IMR-90 (cell line): Measurements from ENCODE around the gene ITPK1. TPM values are rescaled to one million over a fixed set of nuclear protein-coding genes. Genes with fewer than 3 reads are reported as not detected.
"Not testable (repeated sequence)": the region's sequence is repeated elsewhere in the genome, so short reads cannot be mapped to it uniquely, and the experiment has no call there.

Source experiments
- ATAC-seq: fragments of 200-7000 bp; cut with Tn5 transposase; 2 replicates; pipeline ENCODE4 v1.9.1; 2020; ENCODE audit warnings: low read depth, mild to moderate bottlenecking, moderate library complexity
- BruUV-seq: library from RNA; stranded (reverse); fragments of 400-500 nt; replicated peaks from 2 replicates; lab custom pipeline; 2021; lab: Mats Ljungman, UMichigan
- CTCF ChIA-PET: fragments of 300-600 bp; formaldehyde crosslinking; extraction: SDS; loops from one replicate; lab custom pipeline; 2021; ENCODE audit warnings: antibody characterized with exemption; lab: Yijun Ruan, JAX
- POLR2A ChIA-PET: fragments of 300-600 bp; sonication (Branson Sonifier 250); formaldehyde crosslinking; loops from one replicate; lab custom pipeline; 2022; ENCODE audit warnings: antibody characterized with exemption; ENCODE audit not compliant: unreplicated experiment; lab: Charles Lee
- DNase-seq: peaks from one replicate; pipeline ENCODE4 v3.0.0; 2013
- H2AFZ ChIP-seq: replicated peaks from 2 replicates; pipeline ENCODE3; 2013; ENCODE audit warnings: low read length, mild to moderate bottlenecking; ENCODE audit not compliant: poor library complexity
- H2AK5ac ChIP-seq: 2 replicates; pipeline ENCODE4 v1.6.1; 2013; ENCODE audit warnings: low read depth, low read length, inconsistent platforms
- H2AK9ac ChIP-seq: replicated peaks from 2 replicates; pipeline ENCODE3; 2013; ENCODE audit warnings: mild to moderate bottlenecking, low read depth, low read length, moderate library complexity; ENCODE audit not compliant: poor library complexity
- H2BK120ac ChIP-seq: 2 replicates; pipeline ENCODE4 v1.6.1; 2013; ENCODE audit warnings: low read depth, low read length, inconsistent platforms
- H2BK15ac ChIP-seq: 3 replicates; pipeline ENCODE4 v1.6.1; 2013; ENCODE audit warnings: low read depth, low read length, inconsistent platforms
- H2BK20ac ChIP-seq: 2 replicates; pipeline ENCODE4 v1.6.1; 2013; ENCODE audit warnings: low read depth, mild to moderate bottlenecking, inconsistent platforms, low read length, moderate library complexity
- H2BK5ac ChIP-seq: 2 replicates; pipeline ENCODE4 v1.6.1; 2013; ENCODE audit warnings: mild to moderate bottlenecking, low read depth, low read length, inconsistent platforms; ENCODE audit not compliant: poor library complexity, severe bottlenecking
- H3K14ac ChIP-seq: replicated peaks from 2 replicates; pipeline ENCODE4 v1.6.1; 2013; ENCODE audit warnings: low read depth, low read length, inconsistent platforms
- H3K18ac ChIP-seq: 2 replicates; pipeline ENCODE4 v1.6.1; 2013; ENCODE audit warnings: low read depth, low read length, control low read depth
- H3K23ac ChIP-seq: 2 replicates; pipeline ENCODE4 v1.6.1; 2013; ENCODE audit warnings: low read depth, low read length, inconsistent platforms
- H3K27ac ChIP-seq: 2 replicates; pipeline ENCODE4 v1.5.1; 2013; ENCODE audit warnings: mild to moderate bottlenecking, control low read depth, low read length; ENCODE audit not compliant: insufficient read depth
- H3K27me3 ChIP-seq: 2 replicates; pipeline ENCODE4 v1.6.1; 2013; ENCODE audit warnings: low read length; ENCODE audit not compliant: control insufficient read depth, insufficient read depth
- H3K36me3 ChIP-seq: 2 replicates; pipeline ENCODE4 v1.6.1; 2013; ENCODE audit warnings: low read length, mixed read lengths; ENCODE audit not compliant: control insufficient read depth, insufficient read depth
- H3K4ac ChIP-seq: 2 replicates; pipeline ENCODE4 v1.6.1; 2013; ENCODE audit warnings: low read depth, low read length, inconsistent platforms
- H3K4me1 ChIP-seq: 2 replicates; pipeline ENCODE4 v1.6.1; 2013; ENCODE audit warnings: low read length, mixed read lengths; ENCODE audit not compliant: control insufficient read depth, insufficient read depth
- H3K4me2 ChIP-seq: 2 replicates; pipeline ENCODE4 v1.6.1; 2013; ENCODE audit warnings: low read depth, mild to moderate bottlenecking, control low read depth, low read length, moderate library complexity
- H3K4me3 ChIP-seq: 2 replicates; pipeline ENCODE4 v1.5.1; 2013; ENCODE audit warnings: low read depth, mild to moderate bottlenecking, control low read depth, low read length, moderate library complexity; ENCODE audit not compliant: insufficient read depth
- H3K56ac ChIP-seq: 2 replicates; pipeline ENCODE4 v1.6.1; 2013; ENCODE audit warnings: low read length, inconsistent platforms; ENCODE audit not compliant: insufficient read depth; ENCODE audit errors: extremely low read depth
- H3K79me1 ChIP-seq, 2 experiments: 2 replicates each; pipeline ENCODE4 v1.6.1; 2013; ENCODE audit warnings: low read length in 2 of 2, inconsistent platforms in 1 of 2, low read depth in 1 of 2
- H3K9ac ChIP-seq: 2 replicates; pipeline ENCODE4 v1.6.1; 2013; ENCODE audit warnings: low read depth, low read length, control low read depth
- H3K9me1 ChIP-seq: 2 replicates; pipeline ENCODE4 v1.6.1; 2013; ENCODE audit warnings: low read length, inconsistent platforms; ENCODE audit not compliant: insufficient read depth
- H3K9me3 ChIP-seq: 2 replicates; pipeline ENCODE4 v1.6.1; 2013; ENCODE audit warnings: low read length; ENCODE audit not compliant: control insufficient read depth, insufficient read depth
- H4K20me1 ChIP-seq: 2 replicates; pipeline ENCODE4 v1.6.1; 2013; ENCODE audit warnings: low read length, inconsistent platforms; ENCODE audit not compliant: insufficient read depth
- H4K5ac ChIP-seq: 2 replicates; pipeline ENCODE4 v1.6.1; 2013; ENCODE audit warnings: mild to moderate bottlenecking, low read depth, low read length, control low read depth
- H4K8ac ChIP-seq, 2 experiments: 2 replicates each; pipeline ENCODE4 v1.6.1; 2013; ENCODE audit warnings: low read depth in 2 of 2, low read length in 2 of 2, control low read depth in 1 of 2, inconsistent platforms in 1 of 2
- H4K91ac ChIP-seq: 2 replicates; pipeline ENCODE4 v1.6.1; 2013; ENCODE audit warnings: low read depth, low read length, inconsistent platforms; ENCODE audit not compliant: insufficient read depth
- MAFK ChIP-seq: IDR thresholded peaks from 2 replicates; pipeline ENCODE4 v1.6.1; 2012; ENCODE audit warnings: low read depth, low read length, improper control_type of control experiment
- MXI1 ChIP-seq: IDR thresholded peaks from 2 replicates; pipeline ENCODE4 v1.6.1; 2012; ENCODE audit warnings: low read depth, mild to moderate bottlenecking, low read length, moderate library complexity, borderline replicate concordance
- RAD21 ChIP-seq: IDR thresholded peaks from 2 replicates; pipeline ENCODE4 v1.6.1; 2012; ENCODE audit warnings: low read length, improper control_type of control experiment
- WGBS, 2 experiments: methylation state at CpG; one replicate each; pipeline versions ENCODE4 v1.1.5 to v1.1.7; 2013; ENCODE audit warnings: missing lambda C conversion rate in 2 of 2; ENCODE audit not compliant: insufficient read length in 1 of 2; ENCODE audit errors: extremely low coverage in 2 of 2; 5-methylcytosine and 5-hydroxymethylcytosine counted together
- dilution Hi-C: fragments of 300-500 bp; cut with HindIII; formaldehyde crosslinking; loops from one replicate; pipeline ENCODE4 v1.14.3; 2018; ENCODE audit warnings: low sequenced_read_pairs; ENCODE audit not compliant: unreplicated experiment
- in situ Hi-C: fragments of 300-500 bp; cut with MboI; formaldehyde crosslinking; loops from 3 replicates; pipeline ENCODE4 v1.14.3; 2019; ENCODE audit warnings: low sequenced_read_pairs, inconsistent platforms, mixed read lengths
- intact Hi-C: fragments of 100-400 bp; cut with micrococcal nuclease; formaldehyde crosslinking; loops from 2 replicates; pipeline ENCODE4 v1.10.0; 2022
- polyA plus RNA-seq, 3 experiments: library from polyadenylated mRNA; depleted of rRNA; stranded (reverse); fragments of >200 nt; gene quantifications; 2 replicates each; pipeline ENCODE4 v1.2.3, GENCODE V29; 2012; ENCODE audit warnings: low replicate concordance in 1 of 3
- total RNA-seq: library from RNA; depleted of rRNA; stranded (reverse); fragments of >200 nt; gene quantifications from 2 replicates; pipeline ENCODE4 v1.2.3, GENCODE V29; 2012
- TF ChIP-seq, protein P1 (sequence below): conservative IDR thresholded peaks from 2 replicates; pipeline ENCODE4 v1.5.1; 2012; ENCODE audit warnings: mild to moderate bottlenecking, low read depth, low read length, improper control_type of control experiment

ITPK1 gene
- total and polyA plus RNA-seq, 2 of the 4 experiments (the other 2 are of a cell fraction): 21.7 to 26.9 TPM

- POLR2A ChIA-PET: no interaction called here
- Histone ChIP-seq H3K9me1 (no peaks in the 10 kb centered on the region), H2BK15ac (no peak overlapping the region), H2AK9ac (peak overlapping the region; percentile 5), H2AK5ac (no peak overlapping the region), H3K27ac (no peak overlapping the region), H2BK5ac (no peak overlapping the region), H3K4me1 (no peaks in the 10 kb centered on the region), H3K79me1 (no peaks in the 10 kb centered on the region), H3K23ac (no peak overlapping the region), H3K18ac (no peak overlapping the region), H3K14ac (no peak overlapping the region), H3K9ac (no peak overlapping the region), H4K5ac (no peak overlapping the region), H3K56ac (no peak overlapping the region), H3K4me3 (no peak overlapping the region), H4K20me1 (no peaks in the 10 kb centered on the region), H3K36me3 (no peaks in the 10 kb centered on the region), H3K4ac (no peak overlapping the region), H4K8ac (no peak overlapping the region), H3K4me2 (no peak overlapping the region), H4K91ac (no peak overlapping the region), H3K27me3 (peaks cover 2% of the 10 kb centered on the region; the same call in 1 of the 2 replicates), H2BK120ac (no peak overlapping the region), H3K9me3 (no peaks in the 10 kb centered on the region), H2BK20ac (no peak overlapping the region), H2AFZ (no peak overlapping the region)
- BruUV-seq: no TSS peak
- in situ Hi-C loops: no loop called here
- ATAC-seq: peak; percentile 64
- CTCF ChIA-PET: interaction anchor here (1.4 kb wide), 1 partner anchor 47 kb away, joined by 4 read pairs; no protein-coding TSS in a partner anchor
- no CpG with 5 or more reads among the region's 4 CpGs for WGBS, 2 experiments
- intact Hi-C loops: no loop called here
- dilution Hi-C loops: no loop called here
- TF ChIP-seq MXI1 (no peak), MAFK (no peak), RAD21 (peak; percentile 38)
- TF ChIP-seq, protein P1, sequence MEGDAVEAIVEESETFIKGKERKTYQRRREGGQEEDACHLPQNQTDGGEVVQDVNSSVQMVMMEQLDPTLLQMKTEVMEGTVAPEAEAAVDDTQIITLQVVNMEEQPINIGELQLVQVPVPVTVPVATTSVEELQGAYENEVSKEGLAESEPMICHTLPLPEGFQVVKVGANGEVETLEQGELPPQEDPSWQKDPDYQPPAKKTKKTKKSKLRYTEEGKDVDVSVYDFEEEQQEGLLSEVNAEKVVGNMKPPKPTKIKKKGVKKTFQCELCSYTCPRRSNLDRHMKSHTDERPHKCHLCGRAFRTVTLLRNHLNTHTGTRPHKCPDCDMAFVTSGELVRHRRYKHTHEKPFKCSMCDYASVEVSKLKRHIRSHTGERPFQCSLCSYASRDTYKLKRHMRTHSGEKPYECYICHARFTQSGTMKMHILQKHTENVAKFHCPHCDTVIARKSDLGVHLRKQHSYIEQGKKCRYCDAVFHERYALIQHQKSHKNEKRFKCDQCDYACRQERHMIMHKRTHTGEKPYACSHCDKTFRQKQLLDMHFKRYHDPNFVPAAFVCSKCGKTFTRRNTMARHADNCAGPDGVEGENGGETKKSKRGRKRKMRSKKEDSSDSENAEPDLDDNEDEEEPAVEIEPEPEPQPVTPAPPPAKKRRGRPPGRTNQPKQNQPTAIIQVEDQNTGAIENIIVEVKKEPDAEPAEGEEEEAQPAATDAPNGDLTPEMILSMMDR: peak; percentile 43
- no peak for DNase-seq
These were observed 44.7 kb upstream of the ITPK1 start for GRCh38 chr14:93160353-93160801.

DNA sequence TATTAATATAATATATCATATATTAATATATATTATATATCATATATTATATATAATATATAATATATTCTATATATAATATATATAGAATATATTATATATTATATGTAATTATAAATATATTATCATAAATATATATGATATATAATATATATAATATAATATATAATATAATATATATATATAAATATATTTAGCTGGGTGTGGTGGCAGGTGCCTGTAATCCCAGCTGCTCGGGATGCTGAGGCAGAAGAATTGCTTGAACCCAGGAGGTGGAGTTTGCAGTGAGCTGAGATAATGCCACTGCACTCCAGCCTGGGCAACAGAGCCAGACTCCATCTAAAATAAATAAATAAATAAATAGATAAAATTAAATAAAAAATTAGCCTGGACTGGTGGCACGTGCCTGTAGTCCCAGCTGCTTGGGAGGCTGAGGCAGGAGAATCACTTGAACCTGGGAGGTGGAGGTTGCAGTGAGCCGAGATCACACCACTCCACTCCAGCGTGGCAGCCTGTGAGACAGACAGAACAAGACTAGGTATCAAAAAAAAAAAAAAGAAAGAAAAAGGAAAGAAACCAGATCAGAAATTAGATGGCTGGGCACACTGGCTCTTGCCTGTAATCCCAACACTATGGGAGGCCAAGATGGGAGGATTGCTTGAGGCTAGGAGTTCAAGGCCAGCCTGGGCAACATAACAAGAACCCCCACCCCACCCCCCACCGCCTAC lies 44.1 kb upstream of the ITPK1 start:
- H3K27ac ChIP-seq, BruUV-seq, POLR2A ChIA-PET, H3K14ac ChIP-seq, dilution Hi-C loops, in situ Hi-C loops, H3K9ac ChIP-seq, intact Hi-C loops, H4K20me1 ChIP-seq, H3K4me2 ChIP-seq, H4K5ac ChIP-seq, H3K23ac ChIP-seq, H3K36me3 ChIP-seq, H3K9me1 ChIP-seq, H2AK5ac ChIP-seq, H3K18ac ChIP-seq, H4K8ac ChIP-seq, H3K9me3 ChIP-seq, H3K4ac ChIP-seq, H2AK9ac ChIP-seq, H2BK20ac ChIP-seq, H3K27me3 ChIP-seq, ATAC-seq, DNase-seq, H4K91ac ChIP-seq, H3K4me3 ChIP-seq, H2BK15ac ChIP-seq, H2AFZ ChIP-seq, H3K4me1 ChIP-seq, H3K79me1 ChIP-seq, H2BK5ac ChIP-seq, H3K56ac ChIP-seq, H2BK120ac ChIP-seq: not testable (repeated sequence)
- CTCF ChIA-PET: interaction anchor here (1.4 kb wide), 1 partner anchor 46 kb away, joined by 4 read pairs; no protein-coding TSS in a partner anchor
- WGBS, 2 experiments: no CpG with 5 or more reads among the region's 5 CpGs
